ENCODE results near the gene ZNF784.

ZNF784 gene

DNA sequence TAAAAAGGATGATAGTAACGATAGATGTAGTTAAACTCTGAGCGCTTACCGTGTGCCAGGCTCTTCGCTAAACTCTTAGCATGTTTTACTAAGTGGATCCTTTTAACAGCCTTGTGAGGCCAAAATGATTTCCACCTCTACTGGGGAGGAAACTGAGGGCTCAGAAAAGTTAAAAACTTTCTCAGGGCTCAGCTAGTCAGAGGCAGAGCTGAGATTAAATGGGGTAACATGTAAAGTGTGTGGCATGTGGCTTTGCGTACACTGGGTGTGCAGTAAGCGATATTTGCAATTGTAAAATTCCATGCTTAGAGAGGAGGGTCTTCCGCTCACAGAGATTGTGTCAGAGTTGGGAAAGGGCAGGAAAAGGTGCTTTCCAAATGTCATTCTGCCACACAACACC, 32.2 kb upstream of the ZNF784 start:
- DNase-seq (ENCODE audit: low read depth): no peak

DNA sequence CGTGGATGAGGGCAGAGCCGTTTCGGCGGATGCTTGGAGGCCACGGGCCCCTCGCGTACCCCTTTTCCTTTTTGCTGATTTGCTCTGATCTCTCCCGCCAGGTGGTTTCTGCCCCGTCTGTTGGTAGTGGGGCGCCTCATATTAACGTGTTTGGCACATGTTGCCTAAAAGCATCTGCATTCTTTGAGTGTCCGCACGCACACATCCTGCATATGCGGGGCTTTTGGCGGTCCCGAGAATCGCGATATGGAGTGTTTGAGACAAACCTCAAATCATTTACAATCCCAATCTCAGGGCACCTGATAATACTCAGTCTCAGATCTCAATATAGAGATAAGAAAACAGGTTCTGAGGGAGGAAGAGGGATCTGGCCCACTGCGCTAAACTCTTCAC, 31.3 kb upstream of the ZNF784 start:
- no peak for DNase-seq (ENCODE audit: low read depth)

DNA sequence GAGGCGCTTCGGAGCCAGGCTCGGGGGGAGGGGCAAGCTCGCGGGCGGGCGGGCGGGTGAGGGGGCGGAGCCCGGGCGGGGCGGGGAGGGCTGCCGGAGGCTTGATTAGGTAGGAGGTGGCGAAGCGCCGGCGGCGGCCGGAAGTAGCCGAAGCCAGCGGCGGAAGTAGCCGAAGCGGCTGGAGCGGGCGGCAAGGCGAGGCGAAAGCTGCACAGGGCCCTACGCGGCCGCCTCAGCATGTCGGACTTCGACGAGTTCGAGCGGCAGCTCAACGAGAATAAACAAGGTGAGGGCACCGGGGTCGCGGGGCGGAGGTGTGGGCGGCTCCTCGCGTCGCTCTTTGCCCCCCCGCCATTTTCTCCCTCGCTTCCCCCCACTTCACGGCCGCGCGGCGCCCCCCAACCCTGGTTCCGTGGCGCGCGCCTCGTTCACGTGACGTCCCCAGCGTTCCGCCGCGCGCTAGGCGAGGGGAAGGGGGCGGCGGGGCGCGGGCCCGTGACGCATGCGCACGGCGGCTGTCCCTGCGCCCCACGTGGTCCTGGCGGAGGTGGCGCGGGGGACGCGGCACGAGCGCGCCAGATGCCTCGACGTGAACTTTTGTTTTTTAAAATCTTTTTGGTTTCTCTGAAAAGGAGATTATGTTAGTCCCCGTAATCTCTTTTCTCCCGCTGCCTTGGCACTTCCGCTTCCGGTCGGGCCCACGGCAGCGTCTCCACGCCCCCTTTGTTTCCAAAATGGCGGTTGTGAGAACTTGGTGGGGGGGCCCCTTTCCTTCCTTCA, 30.7 kb upstream of the ZNF784 start, which contains the start of gene U2AF2:
TSS of gene U2AF2 (plus strand) at position 168 of the 780 bp plus-strand sequence. CDS start at position 238, 70 bp downstream.
- DNase-seq (ENCODE audit: low read depth): peak; percentile 82

DNA sequence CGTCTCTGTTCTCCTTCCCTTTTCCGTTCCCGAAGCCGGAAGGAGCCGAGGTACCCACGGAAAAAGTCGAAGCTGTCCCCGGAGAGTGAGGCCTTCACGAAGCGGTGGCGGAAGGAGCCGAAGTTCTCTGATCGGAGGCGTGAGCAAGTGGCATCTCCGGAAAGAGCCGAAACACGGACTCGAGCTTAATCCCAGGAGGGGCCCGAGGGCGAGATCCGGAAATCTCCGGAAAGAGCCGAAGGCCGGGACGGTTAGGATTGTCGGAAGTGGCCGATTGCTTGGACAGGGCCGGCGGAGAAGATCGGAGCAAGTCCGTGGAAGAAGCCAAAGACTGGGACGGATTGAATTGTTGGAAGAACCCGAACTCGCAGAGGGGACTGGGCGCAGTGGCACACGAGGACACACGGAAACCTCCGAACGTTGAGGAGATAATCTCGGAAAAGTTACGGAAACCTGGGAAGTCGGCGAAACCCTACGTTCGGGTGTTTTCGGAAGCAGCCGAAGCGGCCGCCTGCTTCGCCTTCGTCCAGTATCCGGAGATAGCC, 30.0 kb upstream of the ZNF784 start:
- DNase-seq (ENCODE audit: low read depth): peak; percentile 99

DNA sequence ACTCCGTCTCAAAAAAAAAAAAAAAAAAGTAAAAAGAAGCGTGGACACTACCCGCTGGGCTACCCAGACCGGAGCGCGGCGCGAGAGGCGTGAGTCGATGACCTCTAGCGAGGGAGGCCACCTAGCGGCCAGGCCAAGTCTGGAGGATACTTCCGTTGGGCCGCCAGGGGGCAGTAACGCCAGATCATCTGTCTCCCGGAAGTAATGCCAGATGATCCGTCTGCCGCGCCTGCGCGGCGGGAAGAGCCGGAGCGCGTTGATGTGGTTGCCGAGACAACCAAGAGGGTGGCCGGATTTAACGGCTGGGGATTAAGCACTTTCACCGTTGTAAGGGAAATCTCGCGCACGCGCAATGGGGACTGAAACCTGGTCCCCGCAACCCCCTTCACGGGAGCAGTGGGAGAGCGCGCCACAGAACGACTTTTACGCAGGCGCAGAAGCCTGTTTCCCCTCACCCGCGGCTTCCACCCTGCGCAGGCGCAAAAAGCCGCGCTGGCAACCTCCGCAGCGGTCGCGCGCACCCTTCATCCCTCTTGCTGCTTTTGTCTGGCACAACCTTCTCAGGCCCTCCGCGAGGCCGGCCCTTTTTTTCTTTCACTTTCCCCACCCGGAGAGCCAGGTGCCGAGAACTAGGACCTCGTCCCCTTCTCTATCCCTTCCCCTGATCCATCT, 29.4 kb upstream of the ZNF784 start:
- DNase-seq (ENCODE audit: low read depth): peak; percentile 97

DNA sequence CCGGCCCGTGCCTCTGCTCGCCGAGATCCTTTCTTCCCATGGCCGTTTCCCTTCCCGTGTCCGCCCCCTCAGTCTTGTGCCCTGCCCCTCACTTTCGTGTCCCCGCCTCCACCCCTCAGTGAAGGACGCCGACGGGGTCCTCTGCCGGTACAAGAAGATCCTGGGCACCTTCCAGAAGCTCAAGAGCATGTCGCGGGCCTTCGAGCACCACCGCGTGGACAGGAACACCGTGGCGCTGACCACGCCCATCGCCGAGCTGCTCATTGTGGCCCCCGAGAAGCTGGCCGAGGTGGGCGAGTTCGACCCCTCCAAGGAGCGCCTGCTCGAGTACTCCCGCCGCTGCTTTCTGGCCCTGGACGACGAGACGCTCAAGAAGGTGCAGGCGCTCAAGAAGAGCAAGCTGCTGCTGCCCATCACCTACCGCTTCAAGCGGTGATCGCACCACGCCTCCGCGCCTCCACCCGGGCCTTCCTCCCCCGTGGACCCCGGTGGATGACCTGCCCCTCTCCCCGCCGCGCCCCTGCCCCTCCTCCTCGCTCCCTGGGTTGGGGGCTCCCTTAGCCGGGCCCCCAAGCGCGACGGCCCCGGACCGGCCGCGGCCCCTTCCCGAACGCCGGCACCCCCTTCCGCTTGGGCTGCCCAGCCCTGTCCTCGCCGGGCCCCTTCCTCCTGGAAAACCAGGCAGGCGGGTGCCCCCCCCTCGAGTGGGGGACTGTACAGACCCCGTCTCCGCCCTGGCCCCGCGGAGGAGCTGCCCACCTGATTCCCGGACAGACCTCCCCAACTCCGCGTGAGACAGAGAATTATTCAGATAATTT, 28.2 kb upstream of the ZNF784 start:
- no peak for DNase-seq (ENCODE audit: low read depth)

DNA sequence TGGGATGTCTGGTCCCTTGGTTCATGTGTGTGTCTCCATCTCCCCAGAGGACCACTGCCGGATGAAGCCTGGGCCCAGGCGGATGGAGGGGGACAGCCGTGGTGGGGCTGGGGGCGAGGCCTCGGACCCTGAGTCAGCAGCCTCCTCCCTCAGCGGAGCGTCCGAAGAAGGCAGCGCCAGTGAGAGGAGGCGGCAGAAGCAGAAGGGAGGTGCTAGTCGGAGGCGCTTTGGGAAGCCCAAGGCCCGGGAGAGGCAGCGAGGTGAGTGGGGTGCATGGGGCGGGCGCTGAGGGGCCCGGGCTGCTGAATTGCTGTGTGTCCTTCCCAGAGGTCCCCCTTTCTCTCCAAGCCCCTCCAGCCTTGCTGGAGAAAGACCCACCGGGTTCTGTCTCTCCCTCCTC, 26.9 kb upstream of the ZNF784 start:
- DNase-seq (ENCODE audit: low read depth): no peak

DNA sequence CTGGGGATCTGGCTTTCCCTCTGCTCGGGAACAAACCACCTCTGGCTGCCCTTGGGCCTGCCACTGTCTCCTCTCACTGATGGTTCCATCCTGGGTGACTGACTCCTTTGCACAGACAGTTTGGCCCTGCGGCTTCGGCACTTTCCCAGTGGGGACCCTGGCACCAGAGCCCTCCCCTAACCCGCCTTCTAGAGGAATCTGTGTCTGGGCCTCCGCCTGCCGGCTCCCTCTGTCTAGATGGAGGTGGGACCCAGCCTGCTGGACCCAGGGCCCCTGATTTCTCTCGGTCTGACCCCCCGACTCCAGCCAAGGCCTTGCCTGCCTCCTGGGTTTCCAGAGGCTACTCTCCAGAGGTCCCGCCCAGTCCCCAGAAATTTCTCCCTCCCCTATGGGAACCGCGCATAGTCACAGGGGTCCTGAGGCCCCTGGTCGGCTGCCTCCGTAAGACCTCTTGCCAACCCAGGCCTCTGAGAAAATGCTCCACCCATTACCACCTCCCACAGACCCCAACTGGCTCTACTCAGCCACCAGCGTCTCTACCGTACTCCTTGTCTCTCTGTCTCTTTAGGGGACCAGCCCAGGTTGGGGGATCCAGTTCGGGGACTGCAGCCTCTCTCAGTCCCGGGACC, 26.4 kb upstream of the ZNF784 start:
- DNase-seq (ENCODE audit: low read depth): no peak

DNA sequence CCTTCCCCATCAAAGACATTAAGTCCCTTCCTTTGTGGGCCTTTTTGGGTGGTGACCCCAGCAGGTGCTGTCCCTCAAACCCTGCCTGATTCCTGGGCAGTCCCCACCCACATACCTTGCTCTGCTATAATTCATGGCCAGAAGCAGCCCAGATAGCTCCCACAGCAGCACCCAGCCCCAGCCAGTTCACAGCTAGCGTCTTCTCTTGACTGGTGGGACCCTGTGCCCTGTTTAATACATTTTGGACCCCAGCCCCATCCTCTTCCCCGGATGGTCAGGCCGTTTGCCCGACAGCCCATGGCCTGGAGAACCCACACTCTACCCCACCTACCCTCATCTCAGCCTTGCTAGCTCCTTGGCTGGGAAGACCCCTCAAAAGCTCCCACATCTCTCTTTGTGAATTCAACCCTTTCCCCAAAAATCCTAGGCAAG, 25.8 kb upstream of the ZNF784 start:
- no peak for DNase-seq (ENCODE audit: low read depth)

DNA sequence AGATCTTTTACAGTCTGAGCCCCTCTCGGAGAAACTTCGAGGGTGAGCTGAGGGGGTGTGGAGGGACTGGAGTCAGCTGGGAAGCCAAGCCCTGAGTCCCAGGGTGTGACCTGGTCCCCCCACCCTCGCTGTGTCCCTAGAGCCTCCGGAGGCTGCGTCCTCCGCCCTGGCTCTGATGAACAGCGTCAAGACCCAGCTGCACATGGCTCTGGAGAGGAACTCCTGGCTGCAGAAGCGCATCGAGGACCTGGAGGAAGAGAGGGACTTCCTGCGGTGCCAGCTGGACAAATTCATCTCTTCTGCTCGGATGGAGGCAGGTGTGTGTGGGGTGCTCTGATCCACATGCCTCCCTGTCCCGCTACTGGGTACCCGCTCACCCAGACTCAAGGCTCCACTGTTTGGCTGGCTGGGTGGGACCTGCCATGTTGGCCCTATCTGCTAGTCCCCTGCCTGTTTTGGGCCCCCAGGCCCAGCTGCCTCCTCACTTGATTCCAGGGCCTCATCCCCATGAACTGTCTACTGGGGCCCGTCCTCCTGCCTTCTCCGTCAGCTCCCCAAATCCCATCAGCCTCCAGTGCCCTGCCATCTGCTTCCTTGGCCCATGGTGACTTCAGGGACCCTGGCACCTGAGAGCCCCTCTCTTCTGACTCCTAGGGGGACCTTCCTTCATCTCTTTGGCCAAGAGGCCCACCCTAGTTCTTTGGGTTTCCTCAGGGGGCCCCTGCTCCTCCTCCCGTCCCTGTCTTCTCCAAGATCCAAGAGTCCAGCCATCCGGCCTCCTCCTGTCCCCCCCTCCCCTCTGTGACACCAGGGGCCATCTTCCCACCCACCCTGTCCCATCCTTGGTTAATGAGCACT, 25.1 kb upstream of the ZNF784 start:
- DNase-seq (ENCODE audit: low read depth): no peak

DNA sequence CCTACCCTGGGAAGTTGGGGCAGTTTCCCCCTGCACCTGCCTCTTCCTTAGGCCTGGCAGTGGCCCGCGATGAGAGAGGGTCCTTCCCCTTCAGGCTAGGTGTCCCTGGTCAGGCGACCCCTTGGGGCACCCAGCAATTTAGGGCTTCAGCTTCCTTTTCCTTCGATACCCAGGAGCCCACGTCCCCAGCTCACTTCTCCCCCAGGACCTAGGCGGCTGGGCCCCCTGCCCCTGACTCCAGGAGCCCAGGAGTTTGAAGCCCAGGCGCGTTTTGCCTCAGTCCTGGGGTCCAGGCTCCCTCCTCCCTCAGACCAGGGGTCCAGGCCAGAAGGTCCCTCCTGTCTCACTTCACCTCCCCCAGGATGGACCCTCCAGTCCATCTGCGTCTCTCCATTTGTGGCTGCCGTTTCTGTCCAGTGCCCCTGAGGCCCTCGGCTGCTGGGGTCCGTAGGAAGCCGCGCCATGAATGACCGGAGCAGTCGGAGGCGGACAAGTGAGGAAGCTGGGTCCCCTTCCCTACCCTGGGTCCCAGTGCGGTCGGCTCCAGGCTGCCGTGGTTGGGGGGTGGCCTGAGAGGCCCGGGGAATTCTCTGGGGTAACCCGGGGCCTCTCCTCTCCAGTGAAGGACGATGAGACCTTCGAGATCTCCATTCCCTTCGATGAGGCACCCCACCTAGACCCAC, 24.4 kb upstream of the ZNF784 start:
- DNase-seq (ENCODE audit: low read depth): no peak

DNA sequence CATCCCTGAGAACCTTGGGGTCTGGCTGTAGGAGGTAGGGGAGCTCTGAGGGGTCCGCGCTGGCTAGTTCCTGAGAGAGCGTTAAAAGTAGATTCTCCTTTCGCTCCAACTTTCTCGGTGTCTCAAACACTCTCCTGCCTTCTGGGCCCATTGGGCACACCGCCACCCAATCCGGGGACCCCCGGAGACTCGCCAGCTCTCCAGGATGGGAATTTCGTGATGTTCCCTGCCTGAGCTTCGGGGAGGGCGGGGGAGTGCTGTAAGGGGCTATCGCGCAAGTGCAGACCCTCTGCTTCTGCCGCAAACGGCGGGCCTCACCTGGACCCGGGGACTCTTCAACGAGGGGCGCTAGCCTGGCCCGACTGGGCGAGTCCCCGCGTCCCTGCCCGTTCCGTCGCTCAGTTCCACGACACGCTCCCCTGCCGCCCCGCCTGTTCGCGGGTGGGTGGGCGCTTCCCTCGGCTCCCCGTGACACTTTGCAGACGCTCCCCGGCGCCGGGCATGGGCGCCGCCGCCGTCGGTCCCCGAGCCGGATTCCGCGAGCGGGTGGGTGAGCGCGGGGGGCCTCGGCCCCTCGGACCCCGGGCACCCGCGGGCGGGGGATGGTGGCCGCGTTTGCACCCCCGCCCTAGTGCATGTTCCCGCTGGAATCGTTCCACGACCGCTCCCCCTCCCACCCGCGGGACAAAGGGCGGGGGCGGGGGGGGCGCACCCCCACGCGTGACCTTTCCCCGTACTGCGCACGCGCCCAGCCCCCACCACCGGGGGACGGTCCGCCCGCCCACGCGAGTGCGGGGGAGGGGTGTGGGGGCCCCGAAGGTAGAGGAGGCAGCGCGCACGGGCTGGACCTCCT, 23.6 kb upstream of the ZNF784 start, which contains the start of gene CCDC106:
TSS of gene CCDC106 (plus strand) at position 481 of the 853 bp plus-strand sequence. CDS start 835 bp downstream, outside the sequence.
- peak; percentile 79 for DNase-seq (ENCODE audit: low read depth)

DNA sequence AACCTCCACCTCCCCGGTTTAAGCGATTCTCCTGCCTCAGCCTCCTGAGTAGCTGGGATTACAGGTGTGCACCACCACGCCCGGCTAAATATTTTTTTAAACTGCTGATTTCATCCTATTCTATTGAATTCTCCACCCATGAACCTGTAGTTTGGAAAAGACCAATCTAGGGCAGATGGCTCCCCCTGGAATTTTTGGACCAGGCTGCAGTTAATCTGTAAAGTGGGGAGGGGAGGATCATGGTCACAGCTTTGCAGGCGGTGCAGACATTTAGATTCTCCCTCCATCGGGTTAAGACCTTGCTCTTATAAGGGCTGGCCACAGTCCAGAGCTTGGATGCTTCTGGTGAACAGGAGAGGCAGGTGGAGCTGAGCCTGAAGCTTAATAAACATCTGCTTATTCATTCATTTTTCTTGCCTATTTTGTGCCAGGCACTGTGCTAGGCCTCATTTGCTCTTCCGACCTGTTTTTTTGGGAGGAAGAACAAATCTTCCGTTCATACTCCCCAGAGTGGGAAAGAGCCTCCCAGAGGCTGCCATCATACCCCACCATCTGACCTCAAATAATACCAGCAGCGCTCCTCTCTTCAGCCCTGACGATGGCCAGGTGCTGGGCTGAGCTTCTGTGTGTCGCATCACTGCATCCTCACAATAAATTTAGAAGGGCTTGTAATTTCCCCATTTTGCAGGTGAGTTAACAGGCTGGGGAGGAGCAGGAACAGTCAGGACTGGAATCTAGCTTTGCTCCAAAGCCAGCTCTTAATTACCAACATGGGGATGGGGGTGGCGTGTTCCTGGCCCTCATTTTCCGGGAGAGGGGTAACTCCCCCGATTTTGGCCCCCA, 22.7 kb upstream of the ZNF784 start:
- DNase-seq (ENCODE audit: low read depth): no peak

DNA sequence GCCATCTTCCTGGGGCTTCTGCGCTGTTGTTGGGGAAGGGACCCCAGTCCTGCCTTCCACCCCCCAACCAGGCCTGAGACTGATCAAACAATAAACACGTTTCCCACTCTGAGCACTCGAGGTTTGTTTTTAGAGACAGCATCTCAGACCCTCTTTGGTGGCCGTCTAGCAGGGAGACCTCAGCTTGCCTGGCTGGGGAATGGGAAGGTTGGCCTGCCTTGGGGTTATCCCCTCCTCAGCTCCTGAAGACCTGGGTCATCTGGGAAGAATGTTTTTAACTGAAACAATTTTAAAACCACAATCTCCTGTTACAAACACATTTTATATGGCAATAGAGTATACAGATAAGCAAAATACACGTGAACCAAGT, 21.1 kb upstream of the ZNF784 start:
- no peak for DNase-seq (ENCODE audit: low read depth)

DNA sequence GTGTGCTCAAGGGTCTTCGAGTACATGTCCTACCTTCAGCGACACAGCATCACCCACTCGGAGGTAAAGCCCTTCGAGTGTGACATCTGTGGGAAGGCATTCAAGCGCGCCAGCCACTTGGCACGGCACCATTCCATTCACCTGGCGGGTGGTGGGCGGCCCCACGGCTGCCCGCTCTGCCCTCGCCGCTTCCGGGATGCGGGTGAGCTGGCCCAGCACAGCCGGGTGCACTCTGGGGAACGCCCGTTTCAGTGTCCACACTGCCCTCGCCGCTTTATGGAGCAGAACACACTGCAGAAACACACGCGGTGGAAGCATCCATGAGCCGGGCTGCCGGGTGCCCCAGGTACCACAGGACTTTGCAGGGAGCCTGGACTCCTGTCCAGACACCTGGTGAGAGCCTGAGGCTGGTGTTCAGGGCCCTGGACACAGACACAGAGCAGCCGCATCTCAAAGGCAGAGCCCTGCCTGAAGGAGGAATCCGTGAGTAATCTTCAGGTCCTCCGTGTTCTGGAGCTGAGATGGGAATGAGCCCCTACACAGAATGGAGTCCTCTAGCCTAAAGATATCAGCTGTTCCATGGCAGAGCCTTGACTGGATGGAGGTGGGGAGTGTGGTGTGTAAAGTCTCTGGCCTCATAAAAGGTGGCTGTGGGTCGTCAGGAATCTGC, 20.6 kb upstream of the ZNF784 start:
- no peak for DNase-seq (ENCODE audit: low read depth)

DNA sequence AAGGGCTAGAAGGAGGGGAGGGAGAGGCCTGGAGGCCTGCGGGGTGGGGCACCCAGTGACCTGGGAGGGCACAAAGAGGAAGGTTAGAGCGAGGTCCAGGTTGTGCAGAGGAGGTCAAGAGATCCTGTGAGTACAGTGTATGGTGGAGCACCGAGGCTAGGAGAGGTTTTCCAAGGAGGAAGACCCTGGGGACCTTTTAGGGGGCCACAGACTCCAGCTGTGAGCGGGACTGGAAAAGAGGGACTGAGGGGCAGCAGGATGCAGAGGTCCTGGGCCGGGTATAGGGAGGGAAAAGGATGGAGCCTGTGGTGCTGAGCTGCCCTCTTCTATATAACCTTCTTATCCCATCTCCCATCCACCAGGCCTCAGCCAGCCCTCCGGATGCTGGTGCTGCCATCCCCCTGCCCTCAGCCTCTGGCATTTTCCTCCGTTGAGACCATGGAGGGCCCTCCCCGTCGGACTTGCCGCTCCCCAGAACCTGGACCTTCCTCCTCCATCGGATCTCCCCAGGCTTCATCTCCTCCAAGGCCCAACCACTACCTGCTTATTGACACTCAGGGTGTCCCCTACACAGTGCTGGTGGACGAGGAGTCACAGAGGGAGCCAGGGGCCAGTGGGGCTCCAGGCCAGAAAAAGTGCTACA, 19.9 kb upstream of the ZNF784 start:
- DNase-seq (ENCODE audit: low read depth): no peak

DNA sequence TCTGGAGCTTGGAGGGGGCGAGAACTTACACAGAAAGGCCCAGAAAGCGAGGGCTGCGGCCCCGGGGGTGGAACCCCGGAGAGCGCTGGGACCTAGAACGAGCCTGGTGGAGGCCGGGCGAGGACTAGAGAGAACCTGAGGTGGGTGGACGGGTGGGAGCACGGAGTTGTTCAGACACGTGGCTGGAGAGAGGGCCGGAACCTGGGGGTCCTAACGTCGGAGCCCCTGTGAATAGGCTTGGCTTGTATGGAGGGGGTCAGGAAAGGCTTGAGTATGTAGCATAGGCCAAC, 19.5 kb upstream of the ZNF784 start:
- no peak for DNase-seq (ENCODE audit: low read depth)
